CD14-positive monocyte (primary cell): Measurements from ENCODE around the gene IGSF9B. TPM values are rescaled to one million over a fixed set of nuclear protein-coding genes. Genes with fewer than 3 reads are reported as not detected.

ENCODE experiments used
- DNase-seq, 3 donors: peaks; one replicate each; pipeline ENCODE4 v3.0.0-alpha.2; 2011 to 2022
- H2AFZ ChIP-seq: 2 replicates; pipeline ENCODE4 v1.6.0; 2012; ENCODE audit warnings: mild to moderate bottlenecking, low read depth, low read length, inconsistent platforms; ENCODE audit not compliant: insufficient read depth, poor library complexity, severe bottlenecking
- H3K27ac ChIP-seq, 2 donors: 1 replicate in 1 of 2; 2 replicates in 1 of 2; pipeline ENCODE4 v1.5.1; 2012 to 2013; ENCODE audit warnings: low read length in 2 of 2, control low read depth in 1 of 2, inconsistent platforms in 1 of 2, low read depth in 1 of 2, mild to moderate bottlenecking in 1 of 2
- H3K27me3 ChIP-seq, 2 donors: one replicate each; pipeline versions ENCODE4 v1.6.0 to v1.6.1; 2011 to 2013; ENCODE audit warnings: low read length in 2 of 2; ENCODE audit not compliant: control insufficient read depth in 2 of 2, insufficient read depth in 2 of 2
- H3K36me3 ChIP-seq, 2 donors: replicated peaks in 1 of 2; 1 replicate in 1 of 2; 2 replicates in 1 of 2; pipeline versions ENCODE4 v1.5.1 to v1.6.1; 2012 to 2013; ENCODE audit warnings: low read length in 2 of 2, control low read depth in 1 of 2, inconsistent platforms in 1 of 2, mild to moderate bottlenecking in 1 of 2; ENCODE audit not compliant: insufficient read depth in 2 of 2, control insufficient read depth in 1 of 2
- H3K4me1 ChIP-seq, 2 donors: 1 replicate in 1 of 2; 2 replicates in 1 of 2; pipeline versions ENCODE4 v1.5.1 to v1.6.1; 2012 to 2013; ENCODE audit warnings: low read length in 2 of 2, control low read depth in 1 of 2, inconsistent platforms in 1 of 2, mild to moderate bottlenecking in 1 of 2, moderate library complexity in 1 of 2; ENCODE audit not compliant: insufficient read depth in 2 of 2, control insufficient read depth in 1 of 2
- H3K4me2 ChIP-seq: replicated peaks from 2 replicates; pipeline ENCODE3; 2012; ENCODE audit warnings: low read length, moderate library complexity, mild to moderate bottlenecking; ENCODE audit not compliant: poor library complexity, severe bottlenecking; ENCODE audit errors: extremely low read depth
- H3K4me3 ChIP-seq, 3 experiments: fragments of 200-600 bp in 1 of 3; sonication (generic) in 1 of 3; replicated peaks in 1 of 3; 1 replicate in 2 of 3; 2 replicates in 1 of 3; pipeline ENCODE4 v1.5.1; 2011 to 2013; ENCODE audit warnings: low read length in 3 of 3, mild to moderate bottlenecking in 3 of 3, control low read depth in 2 of 3, low read depth in 2 of 3, inconsistent platforms in 1 of 3, moderate library complexity in 1 of 3
- H3K79me2 ChIP-seq: 2 replicates; pipeline ENCODE4 v1.6.0; 2012; ENCODE audit warnings: mild to moderate bottlenecking, control low read depth, inconsistent platforms, low read length, moderate library complexity; ENCODE audit not compliant: insufficient read depth
- H3K9ac ChIP-seq: 2 replicates; pipeline ENCODE4 v1.6.0; 2017; ENCODE audit warnings: low read length, mild to moderate bottlenecking; ENCODE audit not compliant: insufficient read depth, poor library complexity, severe bottlenecking
- H3K9me3 ChIP-seq, 2 donors: replicated peaks in 1 of 2; 1 replicate in 1 of 2; 2 replicates in 1 of 2; pipeline versions ENCODE4 v1.5.1 to v1.6.1; 2012 to 2013; ENCODE audit warnings: low read length in 2 of 2, control low read depth in 1 of 2; ENCODE audit not compliant: control insufficient read depth in 1 of 2, insufficient read depth in 1 of 2
- H4K20me1 ChIP-seq: 2 replicates; pipeline ENCODE4 v1.6.0; 2012; ENCODE audit warnings: mild to moderate bottlenecking, low read length, control low read depth, moderate library complexity; ENCODE audit not compliant: insufficient read depth
- H3K27ac Mint-ChIP-seq, 7 donors: one replicate each; pipeline ENCODE4 v1.8.0; 2020; ENCODE audit warnings: mild to moderate bottlenecking in 7 of 7, mixed read lengths in 7 of 7, moderate library complexity in 6 of 7, inconsistent platforms in 2 of 7
- H3K27me3 Mint-ChIP-seq, 3 donors: one replicate each; pipeline ENCODE4 v1.8.0; 2021 to 2022; ENCODE audit warnings: low read depth in 3 of 3, mild to moderate bottlenecking in 3 of 3, mixed read lengths in 3 of 3, moderate library complexity in 3 of 3, inconsistent platforms in 1 of 3
- H3K36me3 Mint-ChIP-seq, 2 donors: one replicate each; pipeline ENCODE4 v1.8.0; 2020; ENCODE audit warnings: mixed read lengths in 2 of 2, inconsistent platforms in 1 of 2, mild to moderate bottlenecking in 1 of 2
- H3K4me1 Mint-ChIP-seq: one replicate; pipeline ENCODE4 v1.8.0; 2020; ENCODE audit warnings: mild to moderate bottlenecking, mixed read lengths
- H3K4me3 Mint-ChIP-seq, 2 donors: one replicate each; pipeline ENCODE4 v1.8.0; 2020; ENCODE audit warnings: mild to moderate bottlenecking in 2 of 2, mixed read lengths in 2 of 2, moderate library complexity in 1 of 2
- H3K9me3 Mint-ChIP-seq, 7 donors: one replicate each; pipeline ENCODE4 v1.8.0; 2020 to 2022; ENCODE audit warnings: mixed read lengths in 7 of 7, mild to moderate bottlenecking in 6 of 7, moderate library complexity in 6 of 7, inconsistent platforms in 2 of 7
- WGBS: methylation state at CpG from one replicate; pipeline ENCODE4 v1.1.5; 2013; ENCODE audit warnings: missing lambda C conversion rate; ENCODE audit not compliant: insufficient coverage; 5-methylcytosine and 5-hydroxymethylcytosine counted together
- intact Hi-C, 2 donors: fragments of 100-400 bp; cut with micrococcal nuclease; formaldehyde crosslinking; loops; one replicate each; pipeline versions ENCODE4 v1.15.0 to v1.15.1; 2023
- polyA plus RNA-seq, 3 donors: library from polyadenylated mRNA; depleted of rRNA in 1 of 3; unstranded in 2 of 3; stranded (reverse) in 1 of 3; fragments of 300-500 nt in 2 of 3; fragments of >200 nt in 1 of 3; fragmentation: Illumina TruSeq in 2 of 3; gene quantifications; 1 replicate in 2 of 3; 2 replicates in 1 of 3; pipeline ENCODE4 v1.2.3, GENCODE V29; 2012 to 2021
- TF ChIP-seq, protein P1 (sequence below): fragments of 200-600 bp; IDR thresholded peaks from one replicate; pipeline ENCODE4 v1.8.0; 2022; ENCODE audit warnings: antibody characterized with exemption, mild to moderate bottlenecking

Gene IGSF9B
- polyA plus RNA-seq, 3 donors: not detected

- TF ChIP-seq, protein P1, sequence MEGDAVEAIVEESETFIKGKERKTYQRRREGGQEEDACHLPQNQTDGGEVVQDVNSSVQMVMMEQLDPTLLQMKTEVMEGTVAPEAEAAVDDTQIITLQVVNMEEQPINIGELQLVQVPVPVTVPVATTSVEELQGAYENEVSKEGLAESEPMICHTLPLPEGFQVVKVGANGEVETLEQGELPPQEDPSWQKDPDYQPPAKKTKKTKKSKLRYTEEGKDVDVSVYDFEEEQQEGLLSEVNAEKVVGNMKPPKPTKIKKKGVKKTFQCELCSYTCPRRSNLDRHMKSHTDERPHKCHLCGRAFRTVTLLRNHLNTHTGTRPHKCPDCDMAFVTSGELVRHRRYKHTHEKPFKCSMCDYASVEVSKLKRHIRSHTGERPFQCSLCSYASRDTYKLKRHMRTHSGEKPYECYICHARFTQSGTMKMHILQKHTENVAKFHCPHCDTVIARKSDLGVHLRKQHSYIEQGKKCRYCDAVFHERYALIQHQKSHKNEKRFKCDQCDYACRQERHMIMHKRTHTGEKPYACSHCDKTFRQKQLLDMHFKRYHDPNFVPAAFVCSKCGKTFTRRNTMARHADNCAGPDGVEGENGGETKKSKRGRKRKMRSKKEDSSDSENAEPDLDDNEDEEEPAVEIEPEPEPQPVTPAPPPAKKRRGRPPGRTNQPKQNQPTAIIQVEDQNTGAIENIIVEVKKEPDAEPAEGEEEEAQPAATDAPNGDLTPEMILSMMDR: no peak
- no peaks in the 10 kb centered on the region for H3K9me3 Mint-ChIP-seq
- Histone ChIP-seq H3K4me3 (no peak overlapping the region), H4K20me1 (no peaks in the 10 kb centered on the region), H3K4me1 (no peaks in the 10 kb centered on the region), H3K4me2 (no peak overlapping the region), H2AFZ (no peak overlapping the region), H3K27me3 (no peaks in the 10 kb centered on the region), H3K27ac (no peak overlapping the region), H3K36me3 (no peaks in the 10 kb centered on the region), H3K9ac (no peak overlapping the region), H3K79me2 (no peaks in the 10 kb centered on the region), H3K9me3 (no peaks in the 10 kb centered on the region)
- intact Hi-C loops: no loop called here
- no peak overlapping the region for H3K27ac Mint-ChIP-seq
- no peak for DNase-seq
- WGBS: 93% methylated on average over 9 of the region's 14 CpGs
- H3K4me3 Mint-ChIP-seq: no peak overlapping the region
- peaks cover 2 to 10% (median 5%) of the 10 kb centered on the region in 3 donors for H3K27me3 Mint-ChIP-seq
- no peaks in the 10 kb centered on the region for H3K36me3 Mint-ChIP-seq
- no peaks in the 10 kb centered on the region for H3K4me1 Mint-ChIP-seq
These were observed 25.4 kb upstream of the IGSF9B start for GRCh38 chr11:133982151-133982550.

- H3K4me3 Mint-ChIP-seq: no peak overlapping the region
- intact Hi-C loops: no loop called here
- Histone ChIP-seq H3K4me3 (no peak overlapping the region), H3K9ac (no peak overlapping the region), H3K27ac (no peak overlapping the region), H3K4me2 (no peak overlapping the region), H3K79me2 (no peaks in the 10 kb centered on the region), H3K27me3 (no peaks in the 10 kb centered on the region), H3K4me1 (no peaks in the 10 kb centered on the region), H3K9me3 (no peaks in the 10 kb centered on the region), H4K20me1 (no peaks in the 10 kb centered on the region), H3K36me3 (no peaks in the 10 kb centered on the region), H2AFZ (no peak overlapping the region)
- no peaks in the 10 kb centered on the region for H3K9me3 Mint-ChIP-seq
- H3K36me3 Mint-ChIP-seq: no peaks in the 10 kb centered on the region
- 86% methylated on average over 2 of the region's 5 CpGs for WGBS
- H3K4me1 Mint-ChIP-seq: no peaks in the 10 kb centered on the region
- H3K27ac Mint-ChIP-seq: no peak overlapping the region
- H3K27me3 Mint-ChIP-seq: peaks cover 2 to 10% (median 5%) of the 10 kb centered on the region in 3 donors
- TF ChIP-seq, protein P1: no peak
- no peak for DNase-seq
These were observed 24.4 kb upstream of the IGSF9B start for GRCh38 chr11:133981156-133981555.
